ENCODE data around the gene GJA1. TPM values are rescaled to one million over a fixed set of nuclear protein-coding genes. Genes with fewer than 3 reads are reported as not detected.

GJA1 gene
- total RNA-seq, 2 donors from 2014 or later: not detected

DNA sequence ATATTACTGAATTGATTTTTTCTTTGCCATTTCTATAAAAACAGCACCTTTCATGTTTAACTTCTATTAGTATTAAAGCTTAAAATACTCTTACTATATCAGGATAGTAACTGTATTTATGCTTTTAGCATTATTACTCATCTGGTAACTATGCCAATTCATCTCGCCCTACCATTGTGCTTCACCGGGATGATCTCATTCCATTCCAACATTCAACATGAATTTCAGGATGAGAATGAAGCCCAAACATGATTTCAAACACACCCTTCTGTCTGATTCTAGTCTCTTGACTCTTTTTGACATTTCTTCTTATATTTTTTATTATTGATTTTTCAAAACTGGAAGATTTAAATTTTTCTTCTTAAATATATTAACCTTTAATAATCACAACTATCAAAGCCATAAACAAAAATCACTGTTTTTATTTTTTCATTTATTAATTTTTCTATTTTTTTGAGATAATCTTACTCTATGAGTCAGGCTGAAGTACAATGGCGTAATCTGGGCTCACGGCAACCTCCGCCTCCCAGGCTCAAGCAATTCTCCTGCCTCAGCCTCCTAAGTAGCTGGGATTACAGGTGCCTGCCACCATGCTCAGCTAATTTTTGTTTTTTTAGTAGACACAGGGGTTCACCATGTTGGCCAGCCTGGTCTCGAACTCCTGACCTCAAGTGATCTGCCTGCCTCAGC, 46.7 kb downstream of the GJA1 start:
- Mint-ChIP-seq H3K27me3 (no peaks in the 10 kb centered on the region), H3K27ac (no peak overlapping the region), H3K36me3 (no peaks in the 10 kb centered on the region), H3K4me1 (ENCODE audit: low read depth in 2 of 2) (no peaks in the 10 kb centered on the region), H3K9me3 (no peaks in the 10 kb centered on the region), H3K4me3 (no peak overlapping the region)
- DNase-seq (ENCODE audit: low spot score) (no peak), ATAC-seq (no peak)

DNA sequence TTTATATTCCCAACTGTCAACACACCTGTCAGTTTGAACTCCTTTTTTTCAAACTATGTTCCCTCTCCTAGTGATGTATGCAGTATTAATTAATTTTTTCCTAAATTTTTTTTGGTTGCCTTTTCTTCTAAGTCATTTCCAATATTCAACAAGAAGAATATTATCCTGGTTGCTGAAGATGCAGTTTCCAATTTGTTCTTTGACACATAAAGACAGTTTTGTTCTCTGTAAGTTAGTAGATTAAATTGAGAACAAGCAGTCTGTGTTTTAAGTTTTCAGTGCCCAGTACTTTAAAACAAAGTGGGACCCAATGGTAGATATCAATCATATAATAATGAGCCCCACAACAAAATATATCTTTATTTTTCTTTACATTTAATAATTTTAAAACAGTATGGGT, 47.3 kb downstream of the GJA1 start:
- Mint-ChIP-seq H3K27ac (no peak overlapping the region), H3K36me3 (no peaks in the 10 kb centered on the region), H3K4me3 (no peak overlapping the region), H3K4me1 (ENCODE audit: low read depth in 2 of 2) (no peaks in the 10 kb centered on the region), H3K9me3 (no peaks in the 10 kb centered on the region), H3K27me3 (no peaks in the 10 kb centered on the region)
- ATAC-seq (no peak), DNase-seq (ENCODE audit: low spot score) (no peak)

DNA sequence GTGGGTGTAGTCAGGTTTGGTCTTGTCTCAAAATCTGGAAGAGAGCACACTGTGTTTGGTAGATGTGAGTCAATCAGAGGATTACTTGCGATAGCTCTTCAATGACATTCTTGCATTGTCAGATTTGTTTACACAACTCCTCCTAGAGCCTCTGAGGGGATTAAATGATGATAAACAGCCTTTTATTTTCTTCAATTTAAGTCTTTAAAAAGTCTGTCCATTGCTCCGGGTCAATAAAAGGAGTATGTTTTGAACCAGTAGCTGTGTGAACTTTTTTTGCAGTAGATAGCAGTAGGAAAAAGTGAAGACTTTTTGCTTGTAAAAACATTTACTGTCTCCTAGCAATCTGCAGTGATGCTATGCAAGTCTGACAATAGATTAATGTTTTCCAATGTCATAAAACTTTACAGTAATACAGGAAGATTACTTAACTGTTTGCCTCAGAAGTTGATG, 49.9 kb downstream of the GJA1 start:
- H3K4me3 Mint-ChIP-seq: no peak overlapping the region
- H3K27ac Mint-ChIP-seq: no peak overlapping the region
- H3K9me3 Mint-ChIP-seq: no peaks in the 10 kb centered on the region
- no peaks in the 10 kb centered on the region for H3K4me1 Mint-ChIP-seq (ENCODE audit: low read depth in 2 of 2)
- ATAC-seq (no peak), DNase-seq (ENCODE audit: low spot score) (no peak)
- no peaks in the 10 kb centered on the region for H3K27me3 Mint-ChIP-seq
- H3K36me3 Mint-ChIP-seq: no peaks in the 10 kb centered on the region

DNA sequence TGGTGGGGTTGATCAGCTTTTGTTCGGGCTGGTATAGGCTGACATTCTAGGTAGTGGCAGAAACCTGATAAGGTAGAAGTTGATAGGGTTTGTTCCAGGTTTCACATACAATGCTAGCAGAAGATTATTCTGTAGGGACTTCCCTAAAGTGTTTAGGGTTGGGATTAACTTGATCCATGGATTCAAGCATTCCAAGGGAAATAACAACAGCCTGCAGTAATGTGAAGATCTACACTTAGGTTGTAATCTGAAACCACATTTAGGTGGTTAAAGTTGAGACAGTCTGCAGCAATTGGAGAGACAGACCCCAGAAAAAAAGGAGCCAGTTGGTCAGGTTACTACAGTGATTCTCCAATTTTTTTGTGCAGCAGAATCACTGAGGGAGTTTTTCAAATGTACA, 56.1 kb downstream of the GJA1 start:
- Mint-ChIP-seq H3K4me1 (ENCODE audit: low read depth in 2 of 2) (no peaks in the 10 kb centered on the region), H3K27me3 (no peaks in the 10 kb centered on the region), H3K9me3 (peaks cover 5% of the 10 kb centered on the region), H3K27ac (no peak overlapping the region), H3K36me3 (no peaks in the 10 kb centered on the region), H3K4me3 (no peak overlapping the region)
- DNase-seq (ENCODE audit: low spot score) (no peak), ATAC-seq (no peak)

DNA sequence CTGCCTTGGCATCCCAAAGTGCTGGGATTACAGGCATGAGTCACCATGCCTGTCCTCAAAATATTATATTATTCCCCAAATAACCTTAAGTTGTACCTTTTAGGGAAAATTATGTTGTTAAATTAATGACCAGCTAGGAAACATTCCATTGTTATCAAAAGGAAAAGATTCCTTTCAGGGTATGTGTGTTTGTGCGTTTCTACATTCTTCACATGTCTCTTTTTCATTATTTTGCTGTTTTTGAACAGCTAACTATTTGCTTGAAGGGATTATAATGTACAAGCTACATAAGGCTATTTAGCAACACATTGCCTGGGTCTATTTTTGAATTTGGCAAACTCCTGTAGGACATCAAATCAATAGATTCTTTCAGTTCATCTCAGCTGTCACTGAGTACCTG, 57.1 kb downstream of the GJA1 start:
- Mint-ChIP-seq H3K27ac (no peak overlapping the region), H3K36me3 (no peaks in the 10 kb centered on the region), H3K4me1 (ENCODE audit: low read depth in 2 of 2) (no peaks in the 10 kb centered on the region), H3K9me3 (peaks cover 5% of the 10 kb centered on the region), H3K4me3 (no peak overlapping the region), H3K27me3 (no peaks in the 10 kb centered on the region)
- ATAC-seq (no peak), DNase-seq (ENCODE audit: low spot score) (no peak)

DNA sequence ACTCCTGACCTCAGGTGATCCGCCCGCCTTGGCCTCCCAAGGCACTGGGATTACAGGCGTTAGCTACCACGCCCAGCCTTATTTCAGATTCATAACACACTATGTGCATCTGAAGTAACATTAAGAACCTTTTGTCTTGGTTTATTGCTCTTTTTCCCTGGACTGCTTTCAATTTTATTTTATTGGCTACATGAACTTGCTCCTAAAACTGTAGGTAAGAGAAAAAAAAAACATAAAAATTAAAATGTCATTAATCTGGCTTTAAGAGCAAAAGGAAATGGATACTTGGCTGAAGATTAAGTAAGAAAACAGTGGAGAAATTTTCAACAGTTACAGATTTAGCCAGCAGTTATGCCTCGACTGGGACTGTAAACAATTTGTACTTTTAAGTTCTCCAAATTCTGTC, 62.5 kb downstream of the GJA1 start:
- Mint-ChIP-seq H3K36me3 (no peaks in the 10 kb centered on the region), H3K27ac (no peak overlapping the region), H3K27me3 (no peaks in the 10 kb centered on the region), H3K4me1 (ENCODE audit: low read depth in 2 of 2) (no peaks in the 10 kb centered on the region), H3K4me3 (no peak overlapping the region), H3K9me3 (peaks cover 5% of the 10 kb centered on the region)
- ATAC-seq (no peak), DNase-seq (ENCODE audit: low spot score) (no peak)

DNA sequence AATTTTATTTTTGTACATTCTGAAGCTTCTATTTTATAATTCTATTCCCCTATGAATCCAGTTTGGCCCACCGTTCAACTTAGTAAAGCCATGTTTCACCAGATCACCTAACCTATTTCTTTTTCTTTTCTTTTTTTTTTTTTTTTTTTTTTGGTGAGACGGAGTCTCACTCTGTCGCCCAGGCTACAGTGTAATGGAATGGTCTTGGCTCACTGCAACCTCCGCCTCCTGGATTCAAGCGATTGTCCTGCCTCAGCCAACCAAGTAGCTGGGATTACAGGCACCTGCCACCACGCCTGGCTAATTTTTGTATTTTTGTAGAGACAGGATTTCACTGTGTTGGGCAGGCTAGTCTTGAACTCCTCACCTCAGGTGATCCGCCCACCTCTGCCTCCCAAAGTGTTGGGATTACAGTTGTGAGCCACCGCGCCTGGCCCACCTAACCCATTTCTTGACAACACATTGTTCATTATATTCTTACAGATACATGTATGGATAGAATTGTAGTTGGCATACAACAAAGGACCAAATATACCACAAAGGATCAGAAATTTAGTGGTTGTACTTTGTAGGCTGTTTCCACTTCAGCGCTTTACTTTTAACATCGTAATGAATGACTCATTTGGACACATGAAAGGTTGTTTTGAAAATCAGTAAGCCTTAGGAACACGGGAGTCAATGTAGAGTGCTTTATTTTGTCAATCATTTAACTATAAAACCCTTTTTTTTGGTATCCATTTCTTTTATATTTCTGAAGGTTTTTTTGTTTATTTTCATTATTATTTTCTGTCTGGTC, 63.2 kb downstream of the GJA1 start:
- Mint-ChIP-seq H3K27ac (no peak overlapping the region), H3K4me3 (no peak overlapping the region), H3K27me3 (no peaks in the 10 kb centered on the region), H3K4me1 (ENCODE audit: low read depth in 2 of 2) (no peaks in the 10 kb centered on the region), H3K36me3 (no peaks in the 10 kb centered on the region), H3K9me3 (peaks cover 3% of the 10 kb centered on the region)
- DNase-seq (ENCODE audit: low spot score): no peak
- ATAC-seq: no peak

Other genes with a start within 250 kb of the GJA1 start
- 10 to 100 TPM in 1 of 2 donors, 1 to 10 TPM in 1; 7.5 to 11.8 TPM for gene TBC1D32, start 101.2 kb upstream of the GJA1 start, total RNA-seq